Peyer's patch (tissue), 4 donors: Measurements from ENCODE around the gene PCSK5.

Source experiments
- POLR2A ChIP-seq, 2 donors: fragments of 450-650 bp; IDR thresholded peaks; one replicate each; pipeline ENCODE4 v1.5.1; 2017; ENCODE audit warnings: antibody characterized with exemption in 2 of 2, mild to moderate bottlenecking in 2 of 2, moderate library complexity in 2 of 2
- TF ChIP-seq, protein P1 (sequence below), 6 experiments: fragments of 450-650 bp in 4 of 6; fragments of 200-600 bp in 2 of 6; sonication (generic) in 1 of 6; IDR thresholded peaks; one replicate each; pipeline ENCODE4 v1.5.1; 2017 to 2019; ENCODE audit warnings: antibody characterized with exemption in 6 of 6, mild to moderate bottlenecking in 3 of 6, moderate library complexity in 1 of 6

DNA sequence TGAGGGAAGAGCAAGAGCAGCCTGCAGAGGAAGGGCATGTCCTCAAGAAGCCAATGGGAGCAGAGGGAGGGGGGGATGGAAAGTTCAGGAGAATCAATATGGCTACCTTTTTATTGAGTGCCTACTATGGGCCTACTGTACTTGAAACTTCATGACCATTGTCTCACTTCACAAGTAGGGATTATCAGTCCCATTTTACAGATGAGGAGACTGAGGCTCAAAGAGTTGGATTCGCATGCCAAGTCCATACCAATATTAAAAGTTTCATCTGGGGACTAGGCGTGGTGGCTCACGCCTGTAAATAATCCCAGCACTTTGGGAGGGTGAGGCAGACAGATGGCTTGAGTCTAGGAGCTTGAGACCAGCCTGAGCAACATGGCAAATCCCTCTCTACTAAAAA, 463.7 kb downstream of the PCSK5 start:
- TF ChIP-seq, protein P1, sequence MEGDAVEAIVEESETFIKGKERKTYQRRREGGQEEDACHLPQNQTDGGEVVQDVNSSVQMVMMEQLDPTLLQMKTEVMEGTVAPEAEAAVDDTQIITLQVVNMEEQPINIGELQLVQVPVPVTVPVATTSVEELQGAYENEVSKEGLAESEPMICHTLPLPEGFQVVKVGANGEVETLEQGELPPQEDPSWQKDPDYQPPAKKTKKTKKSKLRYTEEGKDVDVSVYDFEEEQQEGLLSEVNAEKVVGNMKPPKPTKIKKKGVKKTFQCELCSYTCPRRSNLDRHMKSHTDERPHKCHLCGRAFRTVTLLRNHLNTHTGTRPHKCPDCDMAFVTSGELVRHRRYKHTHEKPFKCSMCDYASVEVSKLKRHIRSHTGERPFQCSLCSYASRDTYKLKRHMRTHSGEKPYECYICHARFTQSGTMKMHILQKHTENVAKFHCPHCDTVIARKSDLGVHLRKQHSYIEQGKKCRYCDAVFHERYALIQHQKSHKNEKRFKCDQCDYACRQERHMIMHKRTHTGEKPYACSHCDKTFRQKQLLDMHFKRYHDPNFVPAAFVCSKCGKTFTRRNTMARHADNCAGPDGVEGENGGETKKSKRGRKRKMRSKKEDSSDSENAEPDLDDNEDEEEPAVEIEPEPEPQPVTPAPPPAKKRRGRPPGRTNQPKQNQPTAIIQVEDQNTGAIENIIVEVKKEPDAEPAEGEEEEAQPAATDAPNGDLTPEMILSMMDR (IDR thresholded peaks at IDR 0.05), result no peak
- TF ChIP-seq POLR2A (IDR thresholded peaks at IDR 0.05), result no peak
